ENCODE data around the gene SUPT20H.

- TF ChIP-seq CTCF (IDR thresholded peaks at IDR 0.05; ENCODE audit: poor library complexity, severe bottlenecking) (no peak), EZH2 (IDR thresholded peaks at IDR 0.05; ENCODE audit: borderline replicate concordance, insufficient read depth, low read length, poor library complexity, severe bottlenecking) (no peak), EP300 (conservative IDR thresholded peaks at IDR 0.05; ENCODE audit: poor library complexity, severe bottlenecking) (no peak), REST (IDR thresholded peaks at IDR 0.05; ENCODE audit: borderline replicate concordance) (no peak), TAF1 (IDR thresholded peaks at IDR 0.05; ENCODE audit: low read depth) (no peak), MXI1 (conservative IDR thresholded peaks at IDR 0.05; ENCODE audit: poor library complexity, severe bottlenecking) (no peak)
Observed at GRCh38 chr13:37001921-37002250, 57.6 kb downstream of the SUPT20H start.

Data from neural cell (in vitro differentiated cells).